ENCODE results near the gene C2.
"Not testable (repeated sequence)": the region's sequence is repeated elsewhere in the genome, so short reads cannot be mapped to it uniquely, and the experiment has no call there.

The C2 gene

GRCh38 chr6:31927863-31928671 is 550 bp downstream of the C2 start:
- no peak for DNase-seq

GRCh38 chr6:31928672-31928939 is 1.1 kb downstream of the C2 start:
- no peak for DNase-seq

DNA sequence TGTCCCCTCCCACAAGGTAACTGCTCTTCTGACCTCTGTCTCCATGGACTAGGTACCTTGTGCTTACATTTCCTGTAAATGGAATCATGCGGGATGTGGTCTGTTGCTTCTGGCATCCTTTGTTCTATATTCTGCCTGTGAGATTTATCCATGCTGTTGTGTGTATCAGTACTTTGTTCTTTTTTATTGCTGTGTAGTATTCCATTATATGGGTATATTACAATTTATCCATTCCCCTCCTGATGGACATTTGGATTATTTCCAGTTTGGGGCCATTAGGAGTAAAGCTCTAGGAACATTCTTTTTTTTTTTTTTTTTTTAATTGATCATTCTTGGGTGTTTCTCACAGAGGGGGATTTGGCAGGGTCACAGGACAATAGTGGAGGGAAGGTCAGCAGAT is 3.4 kb downstream of the C2 start:
- no peak for DNase-seq

- not testable (repeated sequence) for DNase-seq
These were observed 4.6 kb downstream of the C2 start for GRCh38 chr6:31932137-31932536.

DNA sequence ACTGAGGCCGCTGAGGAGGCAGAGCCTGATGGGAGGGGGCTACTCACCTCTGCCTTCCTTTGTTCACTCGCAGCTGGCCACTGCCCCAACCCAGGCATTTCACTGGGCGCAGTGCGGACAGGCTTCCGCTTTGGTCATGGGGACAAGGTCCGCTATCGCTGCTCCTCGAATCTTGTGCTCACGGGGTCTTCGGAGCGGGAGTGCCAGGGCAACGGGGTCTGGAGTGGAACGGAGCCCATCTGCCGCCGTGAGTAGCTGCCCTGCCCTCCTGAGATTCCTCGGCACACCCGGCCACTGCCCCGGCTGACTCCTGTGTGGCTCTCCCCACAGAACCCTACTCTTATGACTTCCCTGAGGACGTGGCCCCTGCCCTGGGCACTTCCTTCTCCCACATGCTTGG is 6.0 kb downstream of the C2 start:
- DNase-seq = no peak

- no peak for DNase-seq
These were observed 7.5 kb downstream of the C2 start for GRCh38 chr6:31935021-31935420.

DNA sequence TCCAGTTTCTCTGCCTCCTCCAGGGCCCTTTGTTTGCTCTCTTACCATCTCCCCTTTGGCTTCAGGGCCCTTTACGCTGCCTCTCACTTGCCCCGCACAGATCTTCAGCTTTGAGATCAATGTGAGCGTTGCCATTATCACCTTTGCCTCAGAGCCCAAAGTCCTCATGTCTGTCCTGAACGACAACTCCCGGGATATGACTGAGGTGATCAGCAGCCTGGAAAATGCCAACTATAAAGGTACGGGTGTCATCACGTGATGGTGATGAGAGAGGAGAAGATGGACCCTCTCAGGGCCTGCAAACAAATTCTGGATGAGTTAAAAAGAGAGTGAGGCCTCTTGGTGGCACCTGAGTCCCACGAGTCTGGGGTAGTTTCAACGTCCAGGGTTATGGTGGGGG is 8.3 kb downstream of the C2 start:
- DNase-seq = no peak

- DNase-seq = no peak
These were observed 12.7 kb downstream of the C2 start for GRCh38 chr6:31940256-31940664.

- DNase-seq = no peak
These were observed 16.2 kb downstream of the C2 start for GRCh38 chr6:31943742-31944141.

GRCh38 chr6:31945154-31945506 is 17.6 kb downstream of the C2 start:
- no peak for DNase-seq

GRCh38 chr6:31945507-31946369 is 18.2 kb downstream of the C2 start, which contains the start of gene CFB:
Gene CFB, plus strand, starts transcription at chr6:31946095. Its CDS starts 127 bp downstream, at chr6:31946222.
- DNase-seq = no peak

GRCh38 chr6:31946370-31946885 is 18.9 kb downstream of the C2 start:
- DNase-seq = no peak

GRCh38 chr6:31947070-31947675 is 19.7 kb downstream of the C2 start:
- no peak for DNase-seq

- no peak for DNase-seq
These were observed 20.3 kb downstream of the C2 start for GRCh38 chr6:31947864-31948263.

DNA sequence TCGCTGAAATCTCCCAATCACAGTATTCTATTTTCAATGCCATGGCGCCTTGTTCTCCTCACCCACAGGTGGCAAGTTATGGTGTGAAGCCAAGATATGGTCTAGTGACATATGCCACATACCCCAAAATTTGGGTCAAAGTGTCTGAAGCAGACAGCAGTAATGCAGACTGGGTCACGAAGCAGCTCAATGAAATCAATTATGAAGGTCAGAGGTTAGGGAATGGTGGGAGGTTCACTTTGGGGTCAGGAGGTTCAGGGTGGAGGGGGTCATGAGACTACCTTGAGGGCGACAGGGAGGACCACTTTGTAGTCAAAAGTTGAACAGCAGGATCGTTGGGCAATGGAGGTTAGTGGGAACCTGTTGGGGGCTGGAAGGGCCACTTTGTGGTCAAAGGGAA is 20.8 kb downstream of the C2 start:
- DNase-seq = no peak

- DNase-seq = no peak
These were observed 21.4 kb downstream of the C2 start for GRCh38 chr6:31948753-31949413.

- DNase-seq = no peak
These were observed 22.5 kb downstream of the C2 start for GRCh38 chr6:31949926-31950548.

GRCh38 chr6:31952140-31952805 is 24.8 kb downstream of the C2 start:
- DNase-seq = no peak

GRCh38 chr6:31952890-31953289 is 25.4 kb downstream of the C2 start:
- DNase-seq = no peak

GRCh38 chr6:31954511-31954910 is 27.0 kb downstream of the C2 start:
- no peak for DNase-seq

GRCh38 chr6:31956796-31957195 is 29.3 kb downstream of the C2 start:
- DNase-seq = no peak

DNA sequence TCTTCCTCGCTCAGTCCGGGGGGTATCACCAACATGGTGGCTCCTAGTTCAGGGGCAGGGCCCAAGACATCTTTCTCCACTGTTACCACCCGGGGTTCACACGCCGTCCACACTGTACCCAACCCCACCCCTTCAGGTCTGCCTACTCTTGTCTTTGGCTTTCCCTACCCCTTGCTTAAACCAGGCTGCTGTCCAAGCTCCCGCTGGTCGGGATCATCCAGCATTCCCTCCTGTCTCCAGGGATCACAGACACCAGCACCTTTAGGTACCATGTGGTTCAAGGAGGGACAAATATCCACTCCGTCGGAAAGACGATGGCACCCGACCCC is 30.9 kb downstream of the C2 start:
- DNase-seq = no peak

All from activated CD4-positive, alpha-beta T cell treated with anti-CD3 and anti-CD28 coated beads for 1 hour (primary cell).